GM08714 (cell line): ENCODE data around the gene ZNF865.

Source experiments
- H3K4me3 ChIP-seq: fragments of 200-500 bp; sonication (Bioruptor generic); 2 replicates; pipeline ENCODE4 v1.5.1; 2014; ENCODE audit warnings: mild to moderate bottlenecking, low read length, inconsistent platforms
- ZNF274 ChIP-seq: IDR thresholded peaks from 2 replicates; pipeline ENCODE4 v1.6.1; 2012; ENCODE audit warnings: mild to moderate bottlenecking, low read depth, low read length

Gene ZNF865

GRCh38 chr19:55596304-55596703 is 9.1 kb upstream of the ZNF865 start:
- H3K4me3 ChIP-seq = no peak overlapping the region
- no peak for TF ChIP-seq ZNF274

- H3K4me3 ChIP-seq = no peak overlapping the region
- TF ChIP-seq ZNF274 = no peak
Measured at GRCh38 chr19:55597501-55597921, 7.9 kb upstream of the ZNF865 start.

DNA sequence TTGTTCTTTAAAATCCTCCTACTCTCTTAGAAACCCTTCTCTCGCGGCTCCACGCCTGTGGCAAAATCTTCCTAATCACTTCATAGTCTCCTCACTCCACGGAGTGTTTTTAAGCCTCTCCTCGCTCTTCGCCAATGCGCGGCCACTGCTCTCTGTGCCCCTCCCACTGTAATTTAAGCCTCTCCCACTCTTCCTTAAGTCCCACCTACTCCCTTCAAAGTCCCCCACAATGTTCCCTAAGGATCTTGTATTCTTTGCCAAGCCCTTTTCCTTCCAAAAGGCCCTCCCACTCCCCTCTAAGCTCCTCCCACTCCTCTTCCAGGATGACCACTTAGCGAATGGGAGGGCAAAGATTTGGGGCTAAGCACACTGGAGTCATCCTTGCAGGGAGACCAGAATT is 7.4 kb upstream of the ZNF865 start:
- no peak overlapping the region for H3K4me3 ChIP-seq
- TF ChIP-seq ZNF274 = no peak

DNA sequence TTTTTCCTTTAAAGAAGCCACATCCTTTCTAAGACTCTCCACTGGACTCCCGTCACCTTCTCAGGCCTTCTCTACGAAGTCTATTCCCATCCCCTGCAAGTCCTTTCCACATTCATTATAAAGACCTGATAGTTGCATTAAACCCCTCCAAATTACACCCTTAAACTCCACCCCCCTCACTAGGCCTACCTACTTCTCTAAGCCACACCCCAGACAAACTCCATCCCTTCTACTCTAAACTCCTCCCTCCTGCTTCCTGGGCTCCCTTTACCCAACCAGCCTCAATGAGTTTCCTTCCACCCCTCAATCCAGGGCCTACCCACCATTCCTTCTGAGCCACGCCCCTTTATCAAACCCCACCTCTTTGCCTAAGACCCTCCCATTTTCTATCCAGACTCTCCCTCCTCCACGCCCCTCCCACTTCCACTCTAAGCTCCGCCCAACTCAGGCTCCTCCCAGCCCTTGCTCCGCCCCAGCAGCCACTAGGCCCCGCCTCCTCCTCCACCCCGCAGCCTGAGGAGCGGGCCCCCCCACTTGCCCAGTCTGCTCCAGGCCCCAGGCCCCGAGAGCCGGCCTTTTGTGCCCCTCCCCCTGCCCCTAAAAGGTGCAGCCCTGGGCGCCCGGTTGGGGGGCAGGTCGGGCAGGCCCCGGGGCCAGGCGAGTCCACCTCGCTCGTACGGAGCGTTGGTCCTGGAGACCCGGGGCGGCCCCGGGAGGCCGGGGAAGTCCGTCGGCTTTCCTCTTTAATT is 6.6 kb upstream of the ZNF865 start:
- no peak for TF ChIP-seq ZNF274
- H3K4me3 ChIP-seq = peak overlapping the region; percentile 84; the same call in 1 of the 2 replicates

DNA sequence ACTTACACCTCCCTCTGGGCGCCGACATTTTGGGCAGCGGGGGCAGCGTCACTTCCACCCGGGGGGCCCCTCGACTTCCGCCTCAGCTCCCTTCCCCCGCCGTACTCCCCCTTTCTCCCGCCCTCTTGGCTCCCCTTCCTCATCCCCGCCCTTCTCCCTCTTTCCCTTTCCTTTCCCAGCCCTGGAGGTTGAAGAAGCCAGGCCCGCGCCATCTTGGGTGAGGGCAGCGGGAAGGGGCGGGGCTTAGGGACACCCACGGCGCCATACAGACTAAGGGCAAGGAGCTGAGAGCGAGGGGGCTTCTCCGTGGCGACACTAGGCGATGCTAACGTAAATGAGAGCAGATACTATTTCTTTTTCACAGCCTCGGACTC is 6.0 kb upstream of the ZNF865 start, which contains the start of gene FIZ1:
TSS of gene FIZ1 (minus strand) at position 50 of the 374 bp plus-strand sequence. CDS start 1,652 bp downstream, outside the sequence.
- no peak for TF ChIP-seq ZNF274
- peak within 1 kb of the TSS; percentile 84 for H3K4me3 ChIP-seq

DNA sequence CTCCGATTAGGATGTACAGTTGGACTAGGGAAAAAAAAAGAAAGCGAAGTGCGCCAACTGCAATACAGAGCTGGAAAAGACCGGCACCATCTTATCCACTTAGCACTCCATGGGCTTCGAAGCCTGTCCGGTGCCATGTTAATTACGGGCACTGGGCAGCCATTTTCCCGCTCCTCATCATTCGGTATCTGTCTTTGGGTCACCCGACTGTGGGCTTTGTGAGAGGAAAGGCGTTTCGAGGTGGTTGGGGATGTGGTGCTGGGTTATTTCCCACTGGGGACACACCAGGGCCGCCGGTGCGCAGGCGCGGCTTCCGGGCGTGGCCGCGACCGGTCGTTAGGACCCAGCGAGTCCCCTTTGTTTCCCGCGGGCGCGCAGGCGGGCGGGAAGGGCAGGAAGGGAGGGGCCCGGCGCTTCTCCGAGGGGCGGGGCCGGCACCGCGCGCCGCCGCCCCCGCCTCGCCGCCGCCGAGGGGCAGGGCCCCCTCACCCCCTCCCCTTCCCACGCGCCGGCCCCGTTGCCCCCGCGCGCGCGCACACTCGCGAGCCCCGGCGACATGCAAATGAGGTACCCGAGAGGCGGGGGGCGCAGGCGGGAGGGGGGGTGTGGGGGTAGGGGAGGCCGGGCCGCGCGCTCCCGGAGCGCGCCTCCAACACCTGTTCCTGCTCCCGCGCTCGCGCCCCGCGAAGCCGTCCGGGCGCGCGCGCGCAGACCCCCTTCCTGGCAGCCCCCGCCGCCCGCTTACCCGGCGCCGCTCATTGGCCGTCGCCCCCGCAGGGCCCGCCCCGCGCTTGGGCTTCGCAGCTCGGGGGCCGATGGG is 5.4 kb upstream of the ZNF865 start, which contains the start of gene ZNF524:
TSS of gene ZNF524 (plus strand) at position 447 of the 820 bp plus-strand sequence. CDS start 1,825 bp downstream, outside the sequence.
- TF ChIP-seq ZNF274 = no peak
- H3K4me3 ChIP-seq = peak within 1 kb of the TSS; percentile 84

DNA sequence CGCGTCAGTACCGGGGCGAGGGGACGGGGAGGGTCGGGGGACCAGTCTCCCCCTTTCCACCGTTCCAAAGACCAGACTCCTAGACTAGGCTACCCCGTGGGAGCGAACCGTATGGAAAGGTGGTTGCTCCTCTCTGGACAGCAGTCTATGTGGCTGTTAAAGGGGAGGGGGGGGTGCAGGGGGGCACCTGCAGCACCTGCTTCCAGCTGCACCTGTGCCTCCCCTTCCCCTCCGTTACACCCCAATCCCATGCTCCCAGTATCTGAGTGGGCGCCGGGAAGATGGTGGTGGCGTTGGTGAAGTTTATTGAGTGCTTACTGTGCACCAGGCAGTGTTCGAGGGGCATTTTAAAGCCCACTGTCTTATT is 4.8 kb upstream of the ZNF865 start:
- H3K4me3 ChIP-seq = peak overlapping the region; percentile 84
- no peak for TF ChIP-seq ZNF274

- H3K4me3 ChIP-seq = peak overlapping the region; percentile 84
- no peak for TF ChIP-seq ZNF274
Measured at GRCh38 chr19:55601084-55601483, 4.4 kb upstream of the ZNF865 start.

DNA sequence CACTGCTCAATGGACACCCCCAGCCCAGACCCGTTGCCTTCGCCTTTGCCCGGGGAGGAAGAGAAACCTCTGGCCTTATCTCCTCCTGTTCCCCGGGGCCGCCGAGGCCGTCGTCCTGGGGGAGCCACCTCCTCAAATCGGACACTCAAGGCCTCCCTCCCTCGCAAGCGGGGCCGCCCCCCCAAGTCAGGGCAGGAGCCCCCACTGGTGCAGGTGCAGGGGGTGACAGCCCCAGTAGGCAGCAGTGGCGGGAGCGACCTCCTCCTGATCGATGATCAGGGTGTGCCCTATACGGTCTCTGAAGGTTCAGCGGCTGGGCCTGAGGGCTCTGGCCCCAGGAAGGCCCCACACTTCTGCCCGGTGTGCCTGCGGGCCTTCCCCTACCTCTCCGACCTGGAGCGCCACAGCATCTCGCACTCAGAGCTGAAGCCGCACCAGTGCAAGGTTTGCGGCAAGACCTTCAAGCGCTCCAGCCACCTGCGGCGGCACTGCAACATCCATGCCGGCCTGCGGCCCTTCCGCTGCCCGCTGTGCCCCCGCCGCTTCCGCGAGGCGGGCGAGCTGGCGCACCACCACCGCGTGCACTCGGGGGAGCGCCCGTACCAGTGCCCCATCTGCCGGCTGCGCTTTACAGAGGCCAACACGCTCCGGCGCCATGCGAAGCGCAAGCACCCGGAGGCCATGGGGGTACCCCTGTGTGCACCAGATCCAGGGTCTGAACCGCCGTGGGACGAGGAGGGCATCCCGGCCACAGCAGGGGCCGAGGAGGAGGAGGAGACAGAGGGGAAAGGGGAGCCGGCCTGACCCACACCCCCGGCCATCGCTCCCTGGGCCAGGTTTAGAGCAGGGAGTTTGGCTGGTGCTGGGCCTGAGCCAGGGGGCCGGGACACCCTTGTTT is 3.1 kb upstream of the ZNF865 start:
- TF ChIP-seq ZNF274 = no peak
- H3K4me3 ChIP-seq = no peak overlapping the region

DNA sequence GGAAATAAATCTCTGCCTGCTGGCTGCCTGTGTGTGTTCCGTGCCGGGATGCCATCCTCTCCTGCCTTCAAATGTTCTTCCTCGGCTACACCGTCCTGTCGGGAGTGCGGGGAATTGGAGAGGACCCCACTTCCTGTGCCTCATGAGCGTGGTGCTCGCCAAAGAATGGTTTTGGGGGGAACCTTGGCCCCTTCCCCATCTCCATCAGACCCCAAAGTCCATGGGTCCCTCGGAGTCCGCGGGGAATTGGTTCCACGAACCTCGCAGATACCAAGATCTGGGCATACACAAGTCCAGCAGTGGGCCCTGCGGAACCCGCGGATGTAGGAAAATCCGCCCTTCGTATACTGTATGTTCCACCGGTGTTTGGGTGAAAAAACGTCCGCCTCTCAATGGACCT is 2.3 kb upstream of the ZNF865 start:
- TF ChIP-seq ZNF274 = no peak
- no peak overlapping the region for H3K4me3 ChIP-seq

GRCh38 chr19:55603581-55604292 is 1.7 kb upstream of the ZNF865 start:
- no peak overlapping the region; the same call in 1 of the 2 replicates for H3K4me3 ChIP-seq
- TF ChIP-seq ZNF274 = no peak

DNA sequence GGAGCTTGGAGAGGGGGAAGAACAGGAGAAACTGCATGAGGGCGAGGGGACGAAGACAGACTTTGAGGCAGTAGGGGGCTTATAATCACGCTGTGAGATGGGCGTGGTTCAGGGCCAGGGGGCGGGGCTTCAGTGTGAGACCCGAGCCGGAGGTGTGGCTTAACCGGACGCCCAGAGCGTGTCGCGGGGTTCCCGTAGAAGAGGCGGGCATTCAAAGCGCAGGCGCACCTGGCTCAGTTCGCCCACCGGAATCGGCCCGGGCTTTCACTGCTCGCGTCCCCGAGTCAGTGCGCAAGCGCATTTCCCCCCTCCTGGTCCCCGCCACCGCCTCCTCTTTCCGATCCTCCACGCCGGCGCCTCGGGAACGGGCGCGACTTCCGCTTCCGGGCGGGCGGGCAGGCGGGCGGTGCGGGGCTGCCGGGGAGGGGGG is 225 bp upstream of the ZNF865 start:
- TF ChIP-seq ZNF274 = no peak
- peak overlapping the region; percentile 92; the same call in 1 of the 2 replicates for H3K4me3 ChIP-seq

GRCh38 chr19:55606471-55606787 is 982 bp downstream of the ZNF865 start:
- TF ChIP-seq ZNF274 = no peak
- H3K4me3 ChIP-seq = peak overlapping the region; percentile 92; the same call in 1 of the 2 replicates
